Eye (tissue), 1 donor: ENCODE results near the gene CSNK1A1L.
A peak's percentile ranks its signal among the peaks of the same experiment; 100 is the strongest.
"Not testable (repeated sequence)": the region's sequence is repeated elsewhere in the genome, so short reads cannot be mapped to it uniquely, and the experiment has no call there.

Source experiments
- DNase-seq: peaks from one replicate; pipeline ENCODE4 v3.0.0-alpha.2; 2015

CSNK1A1L gene

GRCh38 chr13:37102896-37103295 is 2.6 kb downstream of the CSNK1A1L start:
- no peak for DNase-seq

GRCh38 chr13:37101201-37101600 is 4.3 kb downstream of the CSNK1A1L start:
- DNase-seq, result no peak

- DNase-seq, result peak; percentile 58
These were observed 4.7 kb downstream of the CSNK1A1L start for GRCh38 chr13:37100731-37101130.

- no peak for DNase-seq
These were observed 8.4 kb downstream of the CSNK1A1L start for GRCh38 chr13:37097076-37097475.

- DNase-seq, result no peak
These were observed 10.6 kb downstream of the CSNK1A1L start for GRCh38 chr13:37094840-37095239.

GRCh38 chr13:37094099-37094498 is 11.4 kb downstream of the CSNK1A1L start:
- DNase-seq, result peak; percentile 9

- DNase-seq, result no peak
These were observed 13.6 kb downstream of the CSNK1A1L start for GRCh38 chr13:37091835-37092234.

GRCh38 chr13:37090912-37091311 is 14.6 kb downstream of the CSNK1A1L start:
- no peak for DNase-seq

GRCh38 chr13:37089495-37089894 is 16.0 kb downstream of the CSNK1A1L start:
- DNase-seq, result no peak

- DNase-seq, result no peak
These were observed 18.0 kb downstream of the CSNK1A1L start for GRCh38 chr13:37087486-37087885.

GRCh38 chr13:37085606-37086005 is 19.9 kb downstream of the CSNK1A1L start:
- peak; percentile 18 for DNase-seq

- DNase-seq, result no peak
These were observed 28.6 kb downstream of the CSNK1A1L start for GRCh38 chr13:37076818-37077217.

GRCh38 chr13:37075164-37075563 is 30.3 kb downstream of the CSNK1A1L start:
- no peak for DNase-seq

- DNase-seq, result peak; percentile 36
These were observed 30.8 kb downstream of the CSNK1A1L start for GRCh38 chr13:37074703-37075102.

GRCh38 chr13:37072024-37072423 is 33.4 kb downstream of the CSNK1A1L start:
- DNase-seq, result no peak

GRCh38 chr13:37070956-37071355 is 34.5 kb downstream of the CSNK1A1L start:
- DNase-seq, result no peak

- no peak for DNase-seq
These were observed 35.2 kb downstream of the CSNK1A1L start for GRCh38 chr13:37070145-37070695.

- DNase-seq, result no peak
These were observed 35.8 kb downstream of the CSNK1A1L start for GRCh38 chr13:37069597-37070103.

- no peak for DNase-seq
These were observed 36.5 kb downstream of the CSNK1A1L start for GRCh38 chr13:37068962-37069361.

- DNase-seq, result no peak
These were observed 37.6 kb downstream of the CSNK1A1L start for GRCh38 chr13:37067874-37068273.

GRCh38 chr13:37065890-37066526 is 39.5 kb downstream of the CSNK1A1L start:
- no peak for DNase-seq

- no peak for DNase-seq
These were observed 45.6 kb downstream of the CSNK1A1L start for GRCh38 chr13:37059848-37060192.

GRCh38 chr13:37058910-37059847 is 46.3 kb downstream of the CSNK1A1L start, which contains the start of gene SUPT20H:
SUPT20H (minus strand) TSS chr13:37059688; CDS start chr13:37051490, 8,198 bp downstream.
- DNase-seq, result peak; percentile 97

GRCh38 chr13:37056228-37056627 is 49.2 kb downstream of the CSNK1A1L start:
- not testable (repeated sequence) for DNase-seq
